Dedifferentiated amniotic fluid mesenchymal stem cell (primary cell): ENCODE results near the gene POLH.
"Not testable (repeated sequence)": the region's sequence is repeated elsewhere in the genome, so short reads cannot be mapped to it uniquely, and the experiment has no call there.

ENCODE experiments used
- DNase-seq: peaks from one replicate; pipeline ENCODE4 v3.0.0-alpha.2; 2016; ENCODE audit errors: extremely low spot score

Gene POLH

DNA sequence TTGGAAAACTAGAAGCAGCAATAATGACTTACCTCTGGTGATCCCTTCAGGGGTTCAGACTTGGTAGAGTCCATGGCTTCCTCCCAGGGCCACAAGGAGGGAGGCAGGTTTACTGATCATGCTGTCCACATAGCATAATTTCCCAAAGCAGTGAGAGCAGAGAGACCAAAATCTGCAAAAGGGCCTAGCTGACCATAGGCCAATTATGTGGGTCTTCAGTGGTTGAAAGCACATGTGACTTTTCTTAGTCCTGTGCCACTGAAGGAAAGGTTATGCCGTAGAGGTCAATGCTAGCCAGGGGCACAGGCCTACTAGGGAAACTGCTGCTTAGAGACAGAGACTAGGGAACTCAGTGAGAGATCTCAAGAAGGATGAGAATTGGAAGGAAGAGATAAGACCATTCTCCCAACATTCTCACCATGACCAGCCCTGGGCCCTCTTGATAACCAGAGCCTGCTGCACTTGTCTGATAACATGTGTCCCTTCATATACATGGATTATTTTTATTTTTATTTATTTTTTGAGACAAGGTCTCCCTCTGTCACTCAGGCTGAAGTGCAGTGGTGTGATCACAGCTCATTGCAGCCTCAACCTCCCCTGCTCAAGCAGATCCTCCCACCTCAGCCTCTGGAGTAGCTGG is 55.1 kb downstream of the POLH start:
- no peak for DNase-seq

- not testable (repeated sequence) for DNase-seq
These were observed 57.0 kb downstream of the POLH start for GRCh38 chr6:43633002-43633401.

DNA sequence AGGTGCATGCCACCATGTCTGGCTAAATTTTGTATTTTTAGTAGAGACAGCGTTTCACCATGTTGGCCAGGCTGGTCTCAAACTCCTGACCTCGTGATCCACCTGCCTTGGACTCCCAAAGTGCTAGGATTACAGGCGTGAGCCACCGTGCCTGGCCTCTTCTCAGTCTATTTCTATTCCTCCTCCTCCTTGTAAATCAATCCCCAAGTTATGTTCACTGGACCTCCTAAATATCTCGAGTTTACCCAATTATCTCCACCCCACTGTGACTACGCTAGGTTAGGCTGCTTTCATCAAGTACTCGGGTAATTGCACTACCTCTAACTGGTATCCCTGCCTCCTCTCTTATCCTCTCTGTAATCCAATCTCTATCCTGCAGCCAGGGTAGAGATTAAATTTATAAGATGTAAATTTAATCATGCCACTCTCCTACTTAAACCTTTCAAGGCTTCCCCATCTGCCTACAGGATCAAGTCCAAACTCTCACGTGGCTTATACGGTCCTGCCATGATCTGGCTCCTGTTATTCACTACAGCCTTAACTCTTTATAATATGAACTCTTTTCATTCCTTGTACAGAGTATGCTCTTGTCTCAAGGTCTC is 58.8 kb downstream of the POLH start:
- DNase-seq, result no peak

DNA sequence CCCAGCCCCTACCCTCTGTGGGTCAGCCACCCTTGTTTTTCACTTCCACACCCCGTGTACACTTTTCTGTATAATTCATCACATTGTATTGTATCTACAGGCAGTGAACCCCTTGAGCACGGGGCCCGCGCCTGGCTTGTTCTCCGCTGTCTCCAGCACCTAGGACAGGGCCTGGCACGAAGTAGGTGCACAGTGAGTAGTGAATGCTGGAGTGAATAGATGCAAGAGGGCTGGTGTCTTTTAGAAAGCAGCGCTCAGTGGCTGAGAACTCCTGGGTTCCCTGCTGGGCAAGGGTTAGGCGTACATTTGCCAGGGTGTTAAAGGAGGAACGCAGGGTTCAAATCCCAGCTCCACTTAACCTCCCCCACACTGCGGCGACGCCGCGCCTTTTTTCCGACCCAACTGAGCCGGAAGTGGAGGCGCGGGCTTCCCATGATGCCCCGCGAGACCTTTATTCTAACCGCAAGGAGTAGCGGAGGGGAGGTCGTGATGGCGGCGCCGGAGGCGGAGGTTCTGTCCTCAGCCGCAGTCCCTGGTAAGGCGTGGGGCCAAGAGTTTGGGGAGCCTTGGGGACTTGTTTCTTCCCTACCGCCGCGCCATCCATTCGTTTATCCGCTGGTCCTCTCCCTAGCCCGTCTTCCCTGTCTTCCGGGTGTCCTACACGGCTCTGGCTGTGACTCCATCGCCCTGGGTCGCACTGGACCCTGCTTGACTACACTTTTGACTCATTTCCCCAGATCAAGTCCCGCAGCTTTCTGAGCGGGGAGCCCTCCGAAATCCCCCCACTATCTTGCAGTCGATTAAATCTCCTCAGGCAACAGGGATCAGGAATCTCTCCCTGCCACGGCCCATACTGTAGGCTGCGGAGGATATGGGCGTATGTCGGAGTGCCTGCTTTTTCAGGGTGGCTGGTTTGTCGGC is 59.7 kb downstream of the POLH start, which contains the start of gene MAD2L1BP:
TSS of gene MAD2L1BP (plus strand) at position 454 of the 921 bp plus-strand sequence. CDS start at position 490, 36 bp downstream.
- peak; percentile 62 for DNase-seq

GRCh38 chr6:43636308-43636659 is 60.3 kb downstream of the POLH start:
- DNase-seq, result no peak

GRCh38 chr6:43639984-43640800 is 64.2 kb downstream of the POLH start:
- no peak for DNase-seq

DNA sequence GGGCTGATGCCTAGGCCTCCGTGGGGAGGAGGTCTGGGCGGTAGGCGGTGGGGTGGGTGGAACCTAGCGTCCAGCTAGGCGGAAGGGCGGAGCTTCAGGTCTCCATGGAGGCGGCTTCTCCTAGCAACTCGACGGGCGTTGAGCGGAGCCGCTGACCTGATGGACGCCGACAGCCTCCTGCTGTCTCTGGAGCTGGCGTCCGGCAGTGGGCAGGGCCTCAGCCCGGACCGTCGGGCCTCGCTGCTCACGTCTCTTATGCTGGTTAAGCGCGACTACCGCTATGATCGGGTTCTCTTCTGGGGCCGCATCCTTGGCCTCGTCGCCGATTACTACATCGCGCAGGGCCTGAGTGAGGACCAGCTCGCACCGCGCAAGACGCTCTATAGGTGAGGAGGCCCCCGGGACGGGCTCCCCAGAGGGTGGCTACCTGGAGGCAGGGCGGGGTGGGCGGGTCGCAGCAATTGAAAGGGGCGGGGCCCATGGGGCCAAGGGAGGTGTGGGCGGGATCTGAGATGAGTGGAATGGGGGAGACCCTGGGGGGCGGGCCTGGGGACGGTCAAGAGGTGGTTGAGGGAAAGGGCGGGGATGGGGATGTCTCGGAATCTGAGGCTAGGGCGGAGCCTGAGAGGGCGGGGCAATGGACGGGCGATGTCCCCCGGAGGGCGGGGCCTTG is 69.1 kb downstream of the POLH start, which contains the start of gene RSPH9:
TSS of gene RSPH9 (plus strand) at position 97 of the 673 bp plus-strand sequence. CDS start at position 160, 63 bp downstream.
- no peak for DNase-seq

DNA sequence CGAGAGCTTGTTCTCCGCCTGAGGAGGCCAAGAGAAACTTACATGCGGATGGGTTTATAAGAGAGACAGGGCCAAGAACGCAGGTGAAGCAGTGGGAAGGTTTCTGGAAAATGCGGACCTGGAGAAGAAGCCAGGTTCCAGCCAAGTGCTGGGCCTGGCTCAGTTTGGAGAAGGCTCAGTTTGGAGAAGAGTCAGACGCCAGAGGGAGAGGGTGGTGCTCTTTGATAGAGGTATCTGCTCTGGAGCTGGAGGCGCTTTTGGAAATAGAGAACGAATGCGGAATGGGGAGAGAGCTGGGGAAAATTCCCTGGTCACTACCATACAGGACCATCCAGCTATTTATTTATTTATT is 69.6 kb downstream of the POLH start:
- no peak for DNase-seq

- DNase-seq, result no peak
These were observed 71.6 kb downstream of the POLH start for GRCh38 chr6:43647613-43648012.

DNA sequence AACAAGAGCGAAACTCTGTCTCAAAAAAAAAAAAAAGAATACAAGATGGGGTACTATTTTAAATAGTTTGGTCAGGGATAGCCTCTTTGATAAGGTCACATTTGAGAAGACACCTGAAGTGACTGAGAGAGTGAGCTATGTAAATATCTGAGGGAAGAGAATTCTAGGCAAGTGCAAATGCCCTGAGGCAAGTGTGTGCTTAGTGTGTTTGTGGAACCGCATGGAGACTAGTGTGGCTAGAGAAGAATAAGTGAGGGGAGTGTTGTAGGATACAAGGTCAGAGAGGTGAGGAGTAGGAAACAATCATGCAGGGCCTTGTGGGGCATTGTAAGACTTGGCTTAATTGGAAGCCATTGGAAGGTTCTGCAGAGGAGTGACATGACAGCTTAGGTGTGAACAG is 72.3 kb downstream of the POLH start:
- DNase-seq, result no peak

- not testable (repeated sequence) for DNase-seq
These were observed 76.8 kb downstream of the POLH start for GRCh38 chr6:43652822-43653221.

DNA sequence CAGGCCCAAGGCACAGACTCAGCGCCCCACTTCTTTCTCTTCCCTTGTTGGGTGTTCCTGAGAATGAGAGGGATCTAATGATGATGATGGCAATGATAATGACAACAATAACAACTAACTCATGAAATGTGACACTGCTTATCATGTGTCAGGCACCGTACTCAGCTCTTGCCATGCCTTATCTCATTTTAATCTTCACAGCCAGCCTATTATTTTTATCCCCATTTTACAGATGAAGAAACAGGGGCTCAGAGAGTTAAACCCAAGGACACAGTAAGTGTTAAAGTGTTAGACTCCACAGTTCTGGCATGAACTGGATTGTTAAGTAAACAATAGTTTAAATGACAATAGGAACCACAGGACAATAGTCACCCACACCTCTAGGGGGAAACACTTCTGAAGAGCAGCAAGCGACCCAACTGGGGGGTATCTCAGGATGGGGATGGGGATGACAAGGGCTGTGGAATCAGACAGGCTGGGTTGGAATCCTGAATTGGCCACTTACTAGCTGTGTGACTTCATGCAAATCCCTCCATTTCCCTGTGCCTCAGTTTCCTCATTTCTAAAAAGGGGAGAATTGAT is 81.3 kb downstream of the POLH start:
- no peak for DNase-seq

DNA sequence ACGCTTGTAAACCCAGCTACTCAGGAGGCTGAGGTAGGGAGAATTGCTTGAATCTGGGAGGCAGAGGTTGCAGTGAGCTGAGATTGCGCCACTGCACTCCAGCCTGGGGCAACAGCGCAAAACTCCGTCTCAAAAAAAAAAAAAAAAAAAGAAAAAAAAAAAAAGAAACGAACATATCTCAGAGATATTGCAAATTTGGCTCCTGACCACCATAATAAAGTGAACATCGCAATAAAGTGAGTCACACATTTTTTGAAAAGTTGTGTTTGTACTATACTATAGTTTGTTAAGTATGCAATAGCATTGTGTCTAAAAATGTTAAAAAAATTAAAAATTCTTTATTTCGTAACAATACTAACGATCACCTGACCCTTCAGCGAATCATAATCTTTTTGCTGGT is 82.2 kb downstream of the POLH start:
- DNase-seq, result no peak

GRCh38 chr6:43662948-43663347 is 87.0 kb downstream of the POLH start:
- not testable (repeated sequence) for DNase-seq
